ENCODE measurements around the gene ALDH9A1.
A peak's percentile ranks its signal among the peaks of the same experiment; 100 is the strongest.
"Not testable (repeated sequence)": the region's sequence is repeated elsewhere in the genome, so short reads cannot be mapped to it uniquely, and the experiment has no call there.

The ALDH9A1 gene

GRCh38 chr1:165697881-165698760, at the start of gene ALDH9A1:
TSS of gene ALDH9A1 (minus strand) at chr1:165698562. CDS start at chr1:165698558, 4 bp downstream.
- DNase-seq (ENCODE audit: low spot score) = peak; percentile 95

GRCh38 chr1:165747632-165748447, 49.5 kb upstream of the ALDH9A1 start:
- DNase-seq (ENCODE audit: low spot score) = no peak

GRCh38 chr1:165744913-165745312, 46.6 kb upstream of the ALDH9A1 start:
- DNase-seq (ENCODE audit: low spot score) = not testable (repeated sequence)

- DNase-seq (ENCODE audit: low spot score) = no peak
Observed at GRCh38 chr1:165742194-165742593, 43.8 kb upstream of the ALDH9A1 start.

- DNase-seq (ENCODE audit: low spot score) = no peak
Observed at GRCh38 chr1:165738794-165739193, 40.4 kb upstream of the ALDH9A1 start.

- no peak for DNase-seq (ENCODE audit: low spot score)
Observed at GRCh38 chr1:165737196-165737595, 38.8 kb upstream of the ALDH9A1 start.

- DNase-seq (ENCODE audit: low spot score) = no peak
Observed at GRCh38 chr1:165734906-165735305, 36.5 kb upstream of the ALDH9A1 start.

GRCh38 chr1:165726841-165727240, 28.5 kb upstream of the ALDH9A1 start:
- DNase-seq (ENCODE audit: low spot score) = no peak

- DNase-seq (ENCODE audit: low spot score) = no peak
Observed at GRCh38 chr1:165726169-165726568, 27.8 kb upstream of the ALDH9A1 start.

- DNase-seq (ENCODE audit: low spot score) = peak; percentile 67
Observed at GRCh38 chr1:165717918-165718515, 19.7 kb upstream of the ALDH9A1 start.

GRCh38 chr1:165716265-165717051, 18.1 kb upstream of the ALDH9A1 start:
- not testable (repeated sequence) for DNase-seq (ENCODE audit: low spot score)

GRCh38 chr1:165712764-165713163, 14.4 kb upstream of the ALDH9A1 start:
- DNase-seq (ENCODE audit: low spot score) = no peak

- no peak for DNase-seq (ENCODE audit: low spot score)
Observed at GRCh38 chr1:165707984-165708706, 9.8 kb upstream of the ALDH9A1 start.

GRCh38 chr1:165703648-165704047, 5.3 kb upstream of the ALDH9A1 start:
- no peak for DNase-seq (ENCODE audit: low spot score)

GRCh38 chr1:165701922-165702321, 3.6 kb upstream of the ALDH9A1 start:
- DNase-seq (ENCODE audit: low spot score) = not testable (repeated sequence)

- no peak for DNase-seq (ENCODE audit: low spot score)
Observed at GRCh38 chr1:165699577-165699976, 1.2 kb upstream of the ALDH9A1 start.

GRCh38 chr1:165698761-165699052, 345 bp upstream of the ALDH9A1 start:
- no peak for DNase-seq (ENCODE audit: low spot score)

- DNase-seq (ENCODE audit: low spot score) = no peak
Observed at GRCh38 chr1:165697491-165697880, 876 bp downstream of the ALDH9A1 start.

GRCh38 chr1:165696625-165697100, 1.7 kb downstream of the ALDH9A1 start:
- peak; percentile 42 for DNase-seq (ENCODE audit: low spot score)

- no peak for DNase-seq (ENCODE audit: low spot score)
Observed at GRCh38 chr1:165695031-165695430, 3.3 kb downstream of the ALDH9A1 start.

- no peak for DNase-seq (ENCODE audit: low spot score)
Observed at GRCh38 chr1:165688046-165688445, 10.3 kb downstream of the ALDH9A1 start.

All from D341Med (cell line).